Breast epithelium (tissue), 4 donors: ENCODE measurements around the gene AADACL4. TPM values are rescaled to one million over a fixed set of nuclear protein-coding genes. Genes with fewer than 3 reads are reported as not detected.
"Not testable (repeated sequence)": the region's sequence is repeated elsewhere in the genome, so short reads cannot be mapped to it uniquely, and the experiment has no call there.

Source experiments
- DNase-seq, 2 donors: peaks; one replicate each; pipeline ENCODE4 v3.0.0-alpha.2; 2019; ENCODE audit warnings: low spot score in 2 of 2
- H3K27ac ChIP-seq, 2 donors: fragments of 200-600 bp; sonication (generic) in 1 of 2; one replicate each; pipeline ENCODE4 v1.5.1; 2016 to 2019; ENCODE audit warnings: mild to moderate bottlenecking in 1 of 2
- H3K27me3 ChIP-seq, 2 donors: fragments of 200-600 bp; sonication (generic) in 1 of 2; one replicate each; pipeline versions ENCODE4 v1.5.1 to v1.6.0; 2017 to 2019; ENCODE audit warnings: control low read depth in 1 of 2, mild to moderate bottlenecking in 1 of 2
- H3K36me3 ChIP-seq: fragments of 200-600 bp; one replicate; pipeline ENCODE4 v1.5.1; 2019
- H3K4me1 ChIP-seq, 2 donors: fragments of 200-600 bp; sonication (generic); one replicate each; pipeline ENCODE4 v1.5.1; 2016 to 2019; ENCODE audit warnings: control low read depth in 1 of 2
- H3K4me3 ChIP-seq, 3 donors: fragments of 200-600 bp; sonication (generic); 1 replicate in 2 of 3; 2 replicates in 1 of 3; pipeline ENCODE4 v1.5.1; 2016 to 2019; ENCODE audit warnings: mild to moderate bottlenecking in 3 of 3, moderate library complexity in 2 of 3
- H3K9me3 ChIP-seq, 2 donors: fragments of 200-600 bp; sonication (generic) in 1 of 2; one replicate each; pipeline ENCODE4 v1.5.1; 2016 to 2019; ENCODE audit warnings: control low read depth in 1 of 2
- POLR2A ChIP-seq: fragments of 450-650 bp; IDR thresholded peaks from one replicate; pipeline ENCODE4 v1.6.1; 2016; ENCODE audit warnings: antibody characterized with exemption, mild to moderate bottlenecking, moderate library complexity
- POLR2AphosphoS5 ChIP-seq, 3 donors: sonication (generic); formaldehyde crosslinking; IDR thresholded peaks; one replicate each; pipeline ENCODE4 v1.6.1; 2017; ENCODE audit warnings: antibody characterized with exemption in 3 of 3
- intact Hi-C: fragments of 100-400 bp; cut with DNase I; formaldehyde crosslinking; loops from one replicate; pipeline ENCODE4 v1.15.1; 2023; ENCODE audit warnings: low total_unique reads
- total RNA-seq, 3 donors: library from RNA; depleted of rRNA; stranded (reverse); fragments of >200 nt; gene quantifications; one replicate each; pipeline ENCODE4 v1.1.0, GENCODE V29; 2016
- TF ChIP-seq, protein P1 (sequence below), 3 donors: fragments of 450-650 bp; IDR thresholded peaks; one replicate each; pipeline ENCODE4 v1.5.1; 2016 to 2017; ENCODE audit warnings: antibody characterized with exemption in 3 of 3, mild to moderate bottlenecking in 3 of 3, moderate library complexity in 3 of 3

The AADACL4 gene
- total RNA-seq, 3 donors from 2014 or later = not detected

DNA sequence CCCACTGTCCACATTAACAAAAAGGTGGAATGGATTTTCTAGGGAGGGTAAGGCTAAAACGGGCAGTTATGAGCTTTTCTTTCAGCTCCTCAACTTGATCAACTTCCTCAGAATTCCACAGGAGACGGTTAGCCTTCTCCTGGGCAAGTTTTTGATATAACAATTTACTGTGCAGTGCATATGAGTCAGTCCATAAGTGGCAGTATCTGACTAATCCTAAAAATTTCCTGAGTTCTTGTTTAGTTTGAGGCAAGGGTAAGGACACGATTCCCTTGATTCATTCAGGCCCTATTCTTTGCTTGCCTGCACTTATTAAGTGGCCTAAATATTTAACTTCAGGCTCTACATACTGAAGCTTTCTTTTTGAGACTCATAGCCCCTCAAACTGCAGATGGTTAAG is 65.8 kb downstream of the AADACL4 start:
- Histone ChIP-seq H3K4me1 (no peaks in the 10 kb centered on the region), H3K36me3 (no peaks in the 10 kb centered on the region), H3K27ac (no peak overlapping the region), H3K9me3 (no peaks in the 10 kb centered on the region), H3K27me3 (no peaks in the 10 kb centered on the region), H3K4me3 (no peak overlapping the region)
- TF ChIP-seq POLR2A (no peak), POLR2AphosphoS5 (IDR thresholded peaks at IDR 0.05) (no peak)
- TF ChIP-seq, protein P1, sequence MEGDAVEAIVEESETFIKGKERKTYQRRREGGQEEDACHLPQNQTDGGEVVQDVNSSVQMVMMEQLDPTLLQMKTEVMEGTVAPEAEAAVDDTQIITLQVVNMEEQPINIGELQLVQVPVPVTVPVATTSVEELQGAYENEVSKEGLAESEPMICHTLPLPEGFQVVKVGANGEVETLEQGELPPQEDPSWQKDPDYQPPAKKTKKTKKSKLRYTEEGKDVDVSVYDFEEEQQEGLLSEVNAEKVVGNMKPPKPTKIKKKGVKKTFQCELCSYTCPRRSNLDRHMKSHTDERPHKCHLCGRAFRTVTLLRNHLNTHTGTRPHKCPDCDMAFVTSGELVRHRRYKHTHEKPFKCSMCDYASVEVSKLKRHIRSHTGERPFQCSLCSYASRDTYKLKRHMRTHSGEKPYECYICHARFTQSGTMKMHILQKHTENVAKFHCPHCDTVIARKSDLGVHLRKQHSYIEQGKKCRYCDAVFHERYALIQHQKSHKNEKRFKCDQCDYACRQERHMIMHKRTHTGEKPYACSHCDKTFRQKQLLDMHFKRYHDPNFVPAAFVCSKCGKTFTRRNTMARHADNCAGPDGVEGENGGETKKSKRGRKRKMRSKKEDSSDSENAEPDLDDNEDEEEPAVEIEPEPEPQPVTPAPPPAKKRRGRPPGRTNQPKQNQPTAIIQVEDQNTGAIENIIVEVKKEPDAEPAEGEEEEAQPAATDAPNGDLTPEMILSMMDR (IDR thresholded peaks at IDR 0.05) = no peak
- DNase-seq = no peak
- intact Hi-C loops = no loop called here

DNA sequence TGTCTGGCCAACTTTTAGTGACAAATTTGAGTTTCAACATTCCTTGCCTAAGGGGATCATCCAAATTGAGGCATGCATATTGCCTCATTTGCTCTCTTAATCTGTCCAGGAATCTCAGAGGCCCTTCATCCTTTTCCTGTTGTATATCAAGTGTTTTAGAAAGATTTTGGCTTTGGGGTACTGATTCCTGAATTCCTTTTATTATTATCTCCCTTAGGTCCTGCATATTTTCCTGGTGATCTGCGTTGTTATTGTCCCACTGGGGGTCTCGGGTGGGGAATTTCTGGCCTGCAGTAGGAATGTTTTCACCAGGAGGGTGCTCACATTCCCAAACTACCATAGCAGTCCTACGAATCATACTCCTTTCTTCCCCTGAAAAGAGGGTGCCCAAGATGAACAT is 67.7 kb downstream of the AADACL4 start:
- intact Hi-C loops = no loop called here
- TF ChIP-seq, protein P1 (IDR thresholded peaks at IDR 0.05) = no peak
- TF ChIP-seq POLR2A = no peak
- no peak for TF ChIP-seq POLR2AphosphoS5 (IDR thresholded peaks at IDR 0.05)
- Histone ChIP-seq H3K27me3 (no peaks in the 10 kb centered on the region), H3K9me3 (no peaks in the 10 kb centered on the region), H3K4me1 (no peaks in the 10 kb centered on the region), H3K27ac (peak overlapping the region in 1 of 2 donors; percentile 61), H3K4me3 (no peak overlapping the region), H3K36me3 (no peaks in the 10 kb centered on the region)
- no peak for DNase-seq

DNA sequence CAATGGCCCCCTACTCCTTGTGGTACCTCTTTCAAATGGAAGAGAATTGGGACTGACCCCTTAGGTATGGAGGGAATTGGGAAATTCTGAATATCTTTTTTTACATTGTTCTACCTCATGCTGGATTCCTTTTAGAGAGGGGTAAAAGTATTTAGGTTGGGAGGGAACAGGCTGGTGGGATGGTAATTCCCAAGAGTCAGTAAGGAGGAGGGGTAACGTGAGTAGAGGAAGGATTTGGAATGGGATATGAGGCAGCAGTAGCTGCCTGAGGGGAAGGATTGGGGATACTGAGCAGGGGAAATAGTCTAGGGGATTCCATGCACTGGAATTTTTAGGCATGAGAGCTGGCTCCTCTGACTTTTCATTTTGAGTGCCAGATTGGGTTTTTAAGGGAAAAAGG is 68.2 kb downstream of the AADACL4 start:
- Histone ChIP-seq H3K4me1 (no peaks in the 10 kb centered on the region), H3K27ac (peak overlapping the region in 1 of 2 donors; percentile 61), H3K9me3 (no peaks in the 10 kb centered on the region), H3K27me3 (no peaks in the 10 kb centered on the region), H3K4me3 (no peak overlapping the region), H3K36me3 (no peaks in the 10 kb centered on the region)
- TF ChIP-seq POLR2AphosphoS5 (IDR thresholded peaks at IDR 0.05) (no peak), POLR2A (no peak)
- TF ChIP-seq, protein P1 (IDR thresholded peaks at IDR 0.05) = no peak
- intact Hi-C loops = no loop called here
- DNase-seq = no peak

DNA sequence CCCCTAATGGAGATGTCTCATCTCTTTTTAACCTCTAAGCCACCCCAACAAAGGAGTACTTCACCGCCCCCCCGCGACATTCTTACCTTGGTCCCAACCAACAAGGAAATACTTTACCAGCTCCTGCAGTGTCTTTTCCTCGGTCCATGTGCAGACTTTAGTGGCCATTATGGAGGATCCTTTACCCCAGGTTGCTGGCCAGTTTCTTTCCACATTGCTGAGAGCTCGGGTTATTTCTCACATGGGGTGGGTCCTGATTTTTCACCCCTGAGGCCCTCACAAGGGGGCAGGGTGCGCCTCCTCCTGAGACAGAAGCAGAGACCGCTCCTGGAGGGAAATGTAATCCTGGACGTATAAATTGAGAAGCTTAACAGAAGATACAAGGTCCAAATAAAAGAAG is 69.0 kb downstream of the AADACL4 start:
- no peak for DNase-seq
- no peaks in the 10 kb centered on the region for H3K27me3 ChIP-seq
- no peaks in the 10 kb centered on the region for H3K9me3 ChIP-seq
- intact Hi-C loops = no loop called here
- H3K4me1 ChIP-seq = no peaks in the 10 kb centered on the region
- H3K36me3 ChIP-seq = no peaks in the 10 kb centered on the region
- no peak overlapping the region for H3K4me3 ChIP-seq
- TF ChIP-seq POLR2AphosphoS5 (IDR thresholded peaks at IDR 0.05) = no peak
- TF ChIP-seq, protein P1 (IDR thresholded peaks at IDR 0.05) = no peak
- TF ChIP-seq POLR2A = no peak
- H3K27ac ChIP-seq = no peak overlapping the region

DNA sequence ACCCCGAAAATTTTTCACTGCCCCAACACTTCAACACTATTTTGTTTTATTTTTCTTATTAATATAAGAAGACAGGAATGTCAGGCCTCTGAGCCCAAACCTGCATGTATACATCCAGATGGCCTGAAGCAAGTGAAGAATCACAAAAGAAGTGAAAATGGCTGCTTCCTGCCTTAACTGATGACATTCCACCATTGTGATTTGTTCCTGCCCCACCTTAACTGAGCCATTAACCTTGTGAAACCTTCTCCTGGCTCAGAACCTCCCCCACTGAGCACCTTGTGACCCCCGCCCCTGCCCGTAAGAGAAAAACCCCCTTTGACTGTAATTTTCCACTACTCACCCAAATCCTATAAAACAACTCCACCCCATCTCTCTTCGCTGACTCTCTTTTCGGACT is 69.8 kb downstream of the AADACL4 start:
- not testable (repeated sequence) for H3K27me3 ChIP-seq

More for the DNA sequence above, 69.8 kb downstream of the AADACL4 start:
- DNase-seq, H3K36me3 ChIP-seq, H3K4me3 ChIP-seq, intact Hi-C loops, H3K27ac ChIP-seq, H3K9me3 ChIP-seq, H3K4me1 ChIP-seq: not testable (repeated sequence)
